ENCODE results near the gene TFPI. TPM values are rescaled to one million over a fixed set of nuclear protein-coding genes. Genes with fewer than 3 reads are reported as not detected.
"Not testable (repeated sequence)": the region's sequence is repeated elsewhere in the genome, so short reads cannot be mapped to it uniquely, and the experiment has no call there.

TFPI gene
- total and polyA plus RNA-seq, 7 donors: 2.3 to 83.1 (median 29.3) TPM

DNA sequence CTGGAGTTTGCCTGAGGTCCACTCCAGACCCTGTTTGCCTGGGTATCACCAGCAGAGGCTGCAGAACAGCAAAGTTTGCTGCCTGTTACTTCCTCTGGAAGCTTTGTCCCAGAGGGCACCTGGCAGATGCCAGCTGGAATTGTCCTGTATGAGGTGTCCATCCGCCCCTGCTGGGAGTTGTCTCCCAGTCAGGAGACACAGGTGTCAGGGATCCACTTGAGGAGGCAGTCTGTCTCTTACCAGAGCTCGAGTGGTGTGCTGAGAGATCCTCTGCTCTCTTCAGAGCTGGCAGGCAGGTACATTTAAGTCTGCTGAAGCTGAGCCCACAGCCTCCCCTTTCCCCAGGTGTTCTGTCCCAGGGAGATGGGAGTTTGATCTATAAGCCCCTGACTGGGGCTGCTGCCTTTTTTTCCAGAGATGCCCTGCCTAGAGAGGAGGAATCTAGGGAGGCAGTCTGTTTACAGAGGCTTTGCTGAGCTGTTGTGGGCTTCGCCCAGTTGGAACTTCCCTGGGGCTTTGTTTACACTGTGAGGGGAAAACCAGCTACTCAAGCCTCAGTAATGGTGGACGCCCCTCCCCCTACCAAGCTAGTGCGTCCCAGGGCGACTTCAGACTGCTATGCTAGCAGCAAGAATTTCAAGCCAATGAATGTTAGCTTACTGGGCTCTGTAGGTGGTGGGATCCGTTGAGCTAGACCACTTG, 34.7 kb downstream of the TFPI start:
- DNase-seq: no peak
- H3K4me3 ChIP-seq: no peak overlapping the region
- peaks cover 0 to 3% (median 0%) of the 10 kb centered on the region in 4 donors for H3K9me3 ChIP-seq
- no peak for TF ChIP-seq POLR2A (IDR thresholded peaks at IDR 0.05)
- TF ChIP-seq, protein P1, sequence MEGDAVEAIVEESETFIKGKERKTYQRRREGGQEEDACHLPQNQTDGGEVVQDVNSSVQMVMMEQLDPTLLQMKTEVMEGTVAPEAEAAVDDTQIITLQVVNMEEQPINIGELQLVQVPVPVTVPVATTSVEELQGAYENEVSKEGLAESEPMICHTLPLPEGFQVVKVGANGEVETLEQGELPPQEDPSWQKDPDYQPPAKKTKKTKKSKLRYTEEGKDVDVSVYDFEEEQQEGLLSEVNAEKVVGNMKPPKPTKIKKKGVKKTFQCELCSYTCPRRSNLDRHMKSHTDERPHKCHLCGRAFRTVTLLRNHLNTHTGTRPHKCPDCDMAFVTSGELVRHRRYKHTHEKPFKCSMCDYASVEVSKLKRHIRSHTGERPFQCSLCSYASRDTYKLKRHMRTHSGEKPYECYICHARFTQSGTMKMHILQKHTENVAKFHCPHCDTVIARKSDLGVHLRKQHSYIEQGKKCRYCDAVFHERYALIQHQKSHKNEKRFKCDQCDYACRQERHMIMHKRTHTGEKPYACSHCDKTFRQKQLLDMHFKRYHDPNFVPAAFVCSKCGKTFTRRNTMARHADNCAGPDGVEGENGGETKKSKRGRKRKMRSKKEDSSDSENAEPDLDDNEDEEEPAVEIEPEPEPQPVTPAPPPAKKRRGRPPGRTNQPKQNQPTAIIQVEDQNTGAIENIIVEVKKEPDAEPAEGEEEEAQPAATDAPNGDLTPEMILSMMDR (IDR thresholded peaks at IDR 0.05): no peak
- TF ChIP-seq EP300 (IDR thresholded peaks at IDR 0.05): no peak
- TF ChIP-seq POLR2AphosphoS5 (IDR thresholded peaks at IDR 0.05): no peak
- intact Hi-C loops (cut with DNase I): no loop called here
- H3K36me3 ChIP-seq: no peaks in the 10 kb centered on the region
- H3K27ac ChIP-seq: no peak overlapping the region
- 90% methylated on average over 7 of the region's 7 CpGs for WGBS, 2 donors
- no peaks in the 10 kb centered on the region for H3K4me1 ChIP-seq
- no peaks in the 10 kb centered on the region for H3K27me3 ChIP-seq

- intact Hi-C loops (cut with DNase I); H3K9me3 ChIP-seq; H3K27me3 ChIP-seq; DNase-seq; H3K36me3 ChIP-seq; H3K27ac ChIP-seq; H3K4me3 ChIP-seq; H3K4me1 ChIP-seq: not testable (repeated sequence)
- 90 to 94% methylated on average over 1 of the region's 1 CpG for WGBS, 2 donors
These were observed 36.4 kb downstream of the TFPI start for GRCh38 chr2:187517750-187518361.

GRCh38 chr2:187516630-187517510, 37.4 kb downstream of the TFPI start:
- H3K36me3 ChIP-seq; H3K9me3 ChIP-seq; H3K27me3 ChIP-seq; H3K27ac ChIP-seq; intact Hi-C loops (cut with DNase I); H3K4me3 ChIP-seq; H3K4me1 ChIP-seq; DNase-seq: not testable (repeated sequence)
- WGBS, 2 donors: 73 to 89% methylated on average over 15 of the region's 15 CpGs

GRCh38 chr2:187514930-187515329, 39.3 kb downstream of the TFPI start:
- no peaks in the 10 kb centered on the region for H3K4me1 ChIP-seq
- no peaks in the 10 kb centered on the region for H3K27me3 ChIP-seq
- no peak overlapping the region for H3K27ac ChIP-seq
- intact Hi-C loops (cut with DNase I): no loop called here
- no peaks in the 10 kb centered on the region for H3K36me3 ChIP-seq
- TF ChIP-seq POLR2AphosphoS5 (IDR thresholded peaks at IDR 0.05) (no peak), POLR2A (IDR thresholded peaks at IDR 0.05) (no peak), EP300 (IDR thresholded peaks at IDR 0.05) (no peak)
- TF ChIP-seq, protein P1 (IDR thresholded peaks at IDR 0.05): no peak
- H3K4me3 ChIP-seq: no peak overlapping the region
- no peak for DNase-seq
- 94 to 97% methylated on average over 4 of the region's 4 CpGs for WGBS, 2 donors
- peaks cover 0 to 3% (median 0%) of the 10 kb centered on the region in 4 donors for H3K9me3 ChIP-seq

DNA sequence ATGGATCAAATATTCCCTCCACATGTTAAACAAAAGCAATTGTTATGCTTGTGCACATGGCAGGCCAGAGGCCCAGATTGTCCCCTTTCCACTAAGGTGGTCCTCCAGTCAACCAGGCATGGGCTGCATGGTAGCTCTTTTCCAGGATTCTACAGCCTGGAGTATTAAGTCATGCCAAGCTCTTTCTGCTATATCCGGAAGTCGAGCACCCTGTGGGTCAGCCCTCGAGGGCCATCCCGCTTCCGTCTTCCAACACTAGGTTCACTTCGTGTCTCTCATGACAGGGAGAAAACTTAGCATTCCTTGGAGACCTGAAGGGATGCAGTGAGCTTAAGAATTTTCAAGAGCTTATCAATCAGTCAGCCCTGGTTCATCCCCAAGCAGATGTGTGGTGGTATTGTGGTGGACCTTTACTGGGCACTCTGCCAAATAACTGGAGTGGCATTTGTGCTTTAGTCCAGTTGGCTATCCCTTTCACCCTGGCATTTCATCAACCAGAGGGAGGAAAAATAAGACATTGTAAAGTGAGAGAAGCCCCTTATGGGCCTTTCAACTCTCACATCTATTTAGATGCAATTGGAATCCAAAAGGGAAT, 39.9 kb downstream of the TFPI start:
- H3K4me1 ChIP-seq; H3K4me3 ChIP-seq; DNase-seq; H3K36me3 ChIP-seq; H3K9me3 ChIP-seq; intact Hi-C loops (cut with DNase I); H3K27me3 ChIP-seq; H3K27ac ChIP-seq: not testable (repeated sequence)
- 96 to 97% methylated on average over 6 of the region's 6 CpGs for WGBS, 2 donors

- H3K4me1 ChIP-seq; H3K27me3 ChIP-seq; intact Hi-C loops (cut with DNase I); H3K9me3 ChIP-seq; H3K4me3 ChIP-seq; DNase-seq; H3K27ac ChIP-seq; H3K36me3 ChIP-seq: not testable (repeated sequence)
- WGBS, 2 donors: 93 to 96% methylated on average over 5 of the region's 5 CpGs
These were observed 40.6 kb downstream of the TFPI start for GRCh38 chr2:187513460-187514234.
